CD8-positive, alpha-beta memory T cell (primary cell): ENCODE measurements around the gene ASIC1. TPM values are rescaled to one million over a fixed set of nuclear protein-coding genes. Genes with fewer than 3 reads are reported as not detected.

ENCODE experiments used
- CTCF ChIA-PET: fragments of 350-600 bp; sonication (Branson Sonifier 250); formaldehyde crosslinking; loops from one replicate; lab custom pipeline; 2021; ENCODE audit warnings: antibody characterized with exemption; lab: Charles Lee
- POLR2A ChIA-PET: fragments of 350-600 bp; sonication (Branson Sonifier 250); formaldehyde crosslinking; loops from one replicate; lab custom pipeline; 2021; ENCODE audit warnings: antibody characterized with exemption; lab: Charles Lee
- DNase-seq, 5 donors: peaks; one replicate each; pipeline versions ENCODE4 v3.0.0 to v3.0.0-alpha.2; 2020 to 2022; ENCODE audit warnings: mixed read lengths in 1 of 5
- H3K27ac ChIP-seq: one replicate; pipeline ENCODE4 v1.7.0; 2013; ENCODE audit warnings: low read depth, mild to moderate bottlenecking, low read length, moderate library complexity
- H3K27me3 ChIP-seq: 2 replicates; pipeline ENCODE4 v1.7.0; 2013; ENCODE audit warnings: low read length, mild to moderate bottlenecking; ENCODE audit not compliant: insufficient read depth, poor library complexity, severe bottlenecking
- H3K36me3 ChIP-seq: 2 replicates; pipeline ENCODE4 v1.7.0; 2013; ENCODE audit warnings: mild to moderate bottlenecking, low read length, moderate library complexity; ENCODE audit not compliant: insufficient read depth
- H3K4me1 ChIP-seq: 2 replicates; pipeline ENCODE4 v1.7.0; 2013; ENCODE audit warnings: mild to moderate bottlenecking, low read length, moderate library complexity; ENCODE audit not compliant: insufficient read depth
- H3K4me3 ChIP-seq: 2 replicates; pipeline ENCODE4 v1.7.0; 2013; ENCODE audit warnings: mild to moderate bottlenecking, low read length
- H3K9me3 ChIP-seq: 2 replicates; pipeline ENCODE4 v1.7.0; 2013; ENCODE audit warnings: mild to moderate bottlenecking, low read length
- H3K27ac Mint-ChIP-seq, 8 donors: one replicate each; pipeline ENCODE4 v1.8.0; 2020 to 2021; ENCODE audit warnings: mixed read lengths in 8 of 8, mild to moderate bottlenecking in 6 of 8, inconsistent platforms in 3 of 8, moderate library complexity in 3 of 8
- H3K27me3 Mint-ChIP-seq, 2 donors: one replicate each; pipeline ENCODE4 v1.8.0; 2020 to 2021; ENCODE audit warnings: mixed read lengths in 2 of 2, mild to moderate bottlenecking in 1 of 2, moderate library complexity in 1 of 2
- H3K36me3 Mint-ChIP-seq, 3 donors: one replicate each; pipeline ENCODE4 v1.8.0; 2020 to 2021; ENCODE audit warnings: mixed read lengths in 3 of 3, inconsistent platforms in 1 of 3, mild to moderate bottlenecking in 1 of 3
- H3K4me1 Mint-ChIP-seq, 3 donors: one replicate each; pipeline ENCODE4 v1.8.0; 2020 to 2021; ENCODE audit warnings: mixed read lengths in 3 of 3, inconsistent platforms in 1 of 3, mild to moderate bottlenecking in 1 of 3
- H3K4me3 Mint-ChIP-seq, 7 donors: one replicate each; pipeline ENCODE4 v1.8.0; 2020 to 2021; ENCODE audit warnings: mixed read lengths in 7 of 7, mild to moderate bottlenecking in 6 of 7, moderate library complexity in 4 of 7, inconsistent platforms in 2 of 7
- H3K9me3 Mint-ChIP-seq, 5 donors: one replicate each; pipeline ENCODE4 v1.8.0; 2020 to 2022; ENCODE audit warnings: mixed read lengths in 5 of 5, mild to moderate bottlenecking in 3 of 5, moderate library complexity in 2 of 5, inconsistent platforms in 1 of 5
- polyA plus RNA-seq: library from polyadenylated mRNA; unstranded; fragments of 300-500 nt; fragmentation: Illumina TruSeq; gene quantifications from one replicate; pipeline ENCODE4 v1.2.3, GENCODE V29; 2021
- total RNA-seq, 2 experiments: library from RNA; stranded (reverse); gene quantifications; one replicate each; pipeline ENCODE4 v1.2.3, GENCODE V29; 2021

The ASIC1 gene
- total and polyA plus RNA-seq, 3 experiments from 2014 or later, result 0.07 to 6.4 (median 6.4) TPM

DNA sequence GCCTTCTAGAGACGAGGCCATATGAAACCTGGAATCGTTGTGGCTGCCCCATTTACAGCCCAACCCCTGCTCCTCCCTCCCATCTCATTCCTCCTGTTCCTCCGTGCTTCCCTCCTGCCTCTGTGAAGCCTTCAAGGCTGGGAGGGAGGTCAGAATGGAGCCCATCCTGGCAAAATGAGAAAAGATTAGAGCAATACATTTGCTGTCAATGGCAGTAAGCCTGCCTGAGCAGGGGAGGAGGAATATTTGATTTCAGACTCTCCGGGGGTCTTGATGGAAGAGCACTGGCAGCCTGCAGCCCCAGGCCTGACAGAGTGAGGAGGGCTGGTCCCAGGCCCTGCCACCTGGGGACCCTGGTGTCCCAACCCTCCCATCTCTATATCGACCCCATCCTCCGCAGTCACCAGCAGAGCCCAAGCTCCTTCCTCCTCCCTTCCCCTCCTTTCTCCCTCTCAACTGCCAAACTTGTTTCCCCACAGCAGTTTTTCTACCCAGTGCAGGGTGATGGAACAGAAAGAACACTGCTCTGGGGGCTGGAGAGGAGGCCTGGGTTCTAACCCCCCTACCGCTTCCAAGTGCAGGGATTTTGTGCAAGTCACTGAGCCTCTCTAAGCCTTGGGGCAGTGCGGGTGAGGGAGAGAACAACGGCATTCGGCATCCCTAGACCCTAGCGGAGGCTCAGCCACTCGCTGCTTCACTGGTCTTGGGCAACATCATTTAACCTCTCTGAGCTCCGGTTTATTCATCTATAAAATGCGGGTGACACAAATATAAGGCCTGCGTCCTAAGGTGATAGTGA lies 16.1 kb upstream of the ASIC1 start:
- Histone ChIP-seq H3K36me3 (no peaks in the 10 kb centered on the region), H3K27me3 (no peaks in the 10 kb centered on the region), H3K4me3 (no peak overlapping the region), H3K9me3 (no peaks in the 10 kb centered on the region), H3K4me1 (no peaks in the 10 kb centered on the region), H3K27ac (peak overlapping the region; percentile 38)
- H3K36me3 Mint-ChIP-seq, result no peaks in the 10 kb centered on the region
- no peak overlapping the region for H3K27ac Mint-ChIP-seq
- no peak overlapping the region for H3K4me3 Mint-ChIP-seq
- H3K4me1 Mint-ChIP-seq, result no peaks in the 10 kb centered on the region
- DNase-seq, result no peak
- ChIA-PET POLR2A (no interaction called here), CTCF (interaction anchor here (2.4 to 6.4 kb wide), 2 partner anchors 15 to 27 kb away, joined by 11 to 69 read pairs; no protein-coding TSS in a partner anchor)
- no peaks in the 10 kb centered on the region for H3K9me3 Mint-ChIP-seq
- peaks cover 2 to 3% of the 10 kb centered on the region in 2 donors for H3K27me3 Mint-ChIP-seq

DNA sequence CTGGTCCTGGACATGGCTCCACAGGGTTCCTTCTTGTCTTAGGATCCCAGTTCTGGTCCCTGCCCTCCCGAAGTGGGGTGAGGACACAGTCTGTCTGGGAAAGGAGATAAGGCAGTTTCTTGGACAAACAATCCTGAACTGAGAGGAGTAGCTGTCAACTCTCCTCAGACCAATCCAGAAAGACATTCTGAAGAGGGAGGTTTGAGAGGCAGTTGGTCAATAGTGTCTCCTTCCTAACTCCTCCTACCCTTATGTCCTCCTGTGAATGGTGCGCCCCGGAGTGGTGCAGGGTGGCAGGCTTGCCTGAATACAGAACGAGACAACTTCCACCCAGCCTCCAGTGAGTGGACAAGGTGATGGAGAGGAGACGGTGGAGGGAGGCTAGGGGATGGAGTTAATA lies 15.4 kb upstream of the ASIC1 start:
- ChIA-PET CTCF (interaction anchor here (2.4 kb wide), 1 partner anchor 14 kb away, joined by 11 read pairs; no protein-coding TSS in a partner anchor), POLR2A (no interaction called here)
- H3K27me3 ChIP-seq, result no peaks in the 10 kb centered on the region
- H3K4me3 ChIP-seq, result no peak overlapping the region
- H3K4me1 Mint-ChIP-seq, result no peaks in the 10 kb centered on the region
- H3K27ac Mint-ChIP-seq, result no peak overlapping the region
- no peak overlapping the region for H3K27ac ChIP-seq
- H3K27me3 Mint-ChIP-seq, result peaks cover 0 to 2% of the 10 kb centered on the region in 2 donors
- H3K4me1 ChIP-seq, result no peaks in the 10 kb centered on the region
- no peaks in the 10 kb centered on the region for H3K36me3 ChIP-seq
- no peaks in the 10 kb centered on the region for H3K9me3 ChIP-seq
- no peak for DNase-seq
- no peak overlapping the region for H3K4me3 Mint-ChIP-seq
- H3K9me3 Mint-ChIP-seq, result no peaks in the 10 kb centered on the region
- no peaks in the 10 kb centered on the region for H3K36me3 Mint-ChIP-seq

DNA sequence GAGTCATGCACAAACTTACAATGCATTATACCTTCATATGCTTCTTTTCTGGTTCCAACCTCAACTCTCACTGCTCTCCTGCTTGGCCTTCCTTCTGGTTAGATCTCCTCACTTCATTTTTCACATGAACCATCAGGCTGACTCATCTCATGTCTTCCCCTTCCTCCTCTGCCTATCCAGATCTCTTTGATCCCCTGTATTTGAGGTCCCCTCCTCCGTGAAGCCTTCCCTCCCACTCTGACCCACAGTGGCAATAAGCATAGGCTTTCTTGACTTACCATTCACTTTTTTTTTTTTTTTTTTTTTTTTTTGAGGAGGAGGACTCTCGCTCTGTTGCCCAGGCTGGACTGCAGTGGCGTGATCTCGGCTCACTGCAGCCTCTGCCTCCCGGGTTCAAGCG lies 14.7 kb upstream of the ASIC1 start:
- H3K4me3 Mint-ChIP-seq, result no peak overlapping the region
- Histone ChIP-seq H3K36me3 (no peaks in the 10 kb centered on the region), H3K4me3 (no peak overlapping the region), H3K9me3 (no peaks in the 10 kb centered on the region), H3K27me3 (no peaks in the 10 kb centered on the region), H3K27ac (no peak overlapping the region), H3K4me1 (no peaks in the 10 kb centered on the region)
- H3K9me3 Mint-ChIP-seq, result no peaks in the 10 kb centered on the region
- ChIA-PET CTCF (interaction anchor here (1.4 to 2.4 kb wide), 2 partner anchors 13 to 24 kb away, joined by 3 to 11 read pairs; no protein-coding TSS in a partner anchor), POLR2A (no interaction called here)
- H3K4me1 Mint-ChIP-seq, result no peaks in the 10 kb centered on the region
- H3K27me3 Mint-ChIP-seq, result peaks cover 2 to 5% of the 10 kb centered on the region in 2 donors
- no peaks in the 10 kb centered on the region for H3K36me3 Mint-ChIP-seq
- no peak overlapping the region for H3K27ac Mint-ChIP-seq
- DNase-seq, result no peak

DNA sequence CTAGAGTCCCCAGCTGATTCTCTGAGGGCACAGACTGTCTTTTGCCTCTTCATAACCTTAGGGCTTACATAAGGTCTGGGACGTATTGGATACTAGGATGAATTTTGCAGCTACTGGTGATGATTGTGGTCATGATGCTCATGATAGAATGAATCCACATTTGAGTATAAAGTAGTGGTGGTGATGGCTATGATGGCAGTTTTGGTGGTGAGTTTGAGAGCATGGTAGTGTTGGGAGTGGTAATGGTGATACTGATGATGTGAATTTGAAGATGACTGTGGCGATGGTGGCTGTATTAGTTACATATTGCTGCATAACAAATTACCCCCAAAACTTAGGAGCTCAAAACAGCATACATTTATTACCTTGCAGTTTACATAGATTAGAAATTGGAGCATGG lies 14.1 kb upstream of the ASIC1 start:
- Histone ChIP-seq H3K4me3 (no peak overlapping the region), H3K36me3 (no peaks in the 10 kb centered on the region), H3K27ac (no peak overlapping the region), H3K4me1 (no peaks in the 10 kb centered on the region), H3K9me3 (no peaks in the 10 kb centered on the region), H3K27me3 (no peaks in the 10 kb centered on the region)
- no peak for DNase-seq
- H3K9me3 Mint-ChIP-seq, result no peaks in the 10 kb centered on the region
- no peak overlapping the region for H3K27ac Mint-ChIP-seq
- ChIA-PET CTCF (interaction anchor here (1.4 to 2.6 kb wide), 3 partner anchors 13 to 27 kb away, joined by 3 to 11 read pairs (median 9); no protein-coding TSS in a partner anchor), POLR2A (interaction anchor here (1.1 kb wide), 1 partner anchor 13 kb away, joined by 3 read pairs; no protein-coding TSS in a partner anchor)
- H3K36me3 Mint-ChIP-seq, result no peaks in the 10 kb centered on the region
- no peaks in the 10 kb centered on the region for H3K4me1 Mint-ChIP-seq
- no peak overlapping the region for H3K4me3 Mint-ChIP-seq
- H3K27me3 Mint-ChIP-seq, result peaks cover 2 to 5% of the 10 kb centered on the region in 2 donors

DNA sequence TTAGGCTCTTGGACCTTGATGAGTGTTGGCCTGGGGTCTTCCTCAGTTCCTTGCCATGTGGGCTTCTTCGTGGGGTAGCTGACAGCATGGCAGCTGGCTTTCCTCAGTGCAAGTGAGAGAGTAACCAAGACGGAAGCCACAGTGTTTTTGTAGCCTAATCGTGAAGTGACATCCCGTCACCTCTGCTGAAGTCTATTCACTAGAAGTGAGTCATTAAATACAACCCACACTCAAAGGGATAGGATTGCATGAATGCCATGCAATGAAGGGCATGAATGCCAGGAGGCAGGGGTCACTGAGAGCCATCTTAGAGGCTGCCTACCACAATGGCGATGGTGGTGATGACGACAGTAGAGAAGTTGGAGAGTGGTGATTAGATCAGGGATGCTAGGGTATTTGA lies 13.5 kb upstream of the ASIC1 start:
- no peaks in the 10 kb centered on the region for H3K9me3 ChIP-seq
- CTCF ChIA-PET, result interaction anchor here (2.4 to 2.6 kb wide), 2 partner anchors 12 to 26 kb away, joined by 9 to 11 read pairs; no protein-coding TSS in a partner anchor
- H3K36me3 ChIP-seq, result no peaks in the 10 kb centered on the region
- Mint-ChIP-seq H3K4me1 (no peaks in the 10 kb centered on the region), H3K27ac (no peak overlapping the region), H3K36me3 (no peaks in the 10 kb centered on the region), H3K9me3 (no peaks in the 10 kb centered on the region), H3K27me3 (peaks cover 5% of the 10 kb centered on the region in 2 donors), H3K4me3 (no peak overlapping the region)
- no peak overlapping the region for H3K27ac ChIP-seq
- H3K4me1 ChIP-seq, result no peaks in the 10 kb centered on the region
- no peak overlapping the region for H3K4me3 ChIP-seq
- no peak for DNase-seq
- H3K27me3 ChIP-seq, result no peaks in the 10 kb centered on the region
- POLR2A ChIA-PET, result interaction anchor here (1.1 kb wide), 1 partner anchor 12 kb away, joined by 3 read pairs; no protein-coding TSS in a partner anchor

DNA sequence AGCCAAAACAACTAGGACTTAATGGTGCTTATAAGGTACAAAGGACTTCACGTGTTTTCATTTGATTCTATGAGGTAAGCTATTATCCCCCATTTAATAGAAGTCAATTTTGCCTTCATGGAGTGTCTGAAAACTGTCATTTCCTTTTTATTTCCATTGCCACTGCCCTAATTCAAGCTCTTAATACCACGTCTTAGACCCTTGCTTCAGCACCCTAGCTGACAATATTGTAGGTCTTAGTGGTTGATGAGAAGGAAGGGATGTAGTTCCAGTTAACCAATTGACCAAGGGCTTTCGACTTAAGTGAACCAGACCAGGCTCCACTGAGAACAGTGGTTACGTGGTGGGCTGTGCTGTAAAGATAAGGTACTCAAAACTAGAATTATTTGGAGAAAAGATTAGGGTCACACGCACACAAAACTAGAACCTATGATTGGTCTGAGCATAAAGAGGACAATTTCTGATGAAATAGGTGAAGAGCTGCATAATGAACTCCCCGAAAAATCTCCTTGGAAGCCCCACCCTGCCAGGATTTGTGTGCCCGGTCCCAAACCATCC lies 9.6 kb upstream of the ASIC1 start:
- H3K36me3 Mint-ChIP-seq, result peaks cover 0 to 7% (median 2%) of the 10 kb centered on the region in 3 donors
- H3K9me3 Mint-ChIP-seq, result no peaks in the 10 kb centered on the region
- peak overlapping the region in 1 of 8 donors; percentile 24 for H3K27ac Mint-ChIP-seq

DNA sequence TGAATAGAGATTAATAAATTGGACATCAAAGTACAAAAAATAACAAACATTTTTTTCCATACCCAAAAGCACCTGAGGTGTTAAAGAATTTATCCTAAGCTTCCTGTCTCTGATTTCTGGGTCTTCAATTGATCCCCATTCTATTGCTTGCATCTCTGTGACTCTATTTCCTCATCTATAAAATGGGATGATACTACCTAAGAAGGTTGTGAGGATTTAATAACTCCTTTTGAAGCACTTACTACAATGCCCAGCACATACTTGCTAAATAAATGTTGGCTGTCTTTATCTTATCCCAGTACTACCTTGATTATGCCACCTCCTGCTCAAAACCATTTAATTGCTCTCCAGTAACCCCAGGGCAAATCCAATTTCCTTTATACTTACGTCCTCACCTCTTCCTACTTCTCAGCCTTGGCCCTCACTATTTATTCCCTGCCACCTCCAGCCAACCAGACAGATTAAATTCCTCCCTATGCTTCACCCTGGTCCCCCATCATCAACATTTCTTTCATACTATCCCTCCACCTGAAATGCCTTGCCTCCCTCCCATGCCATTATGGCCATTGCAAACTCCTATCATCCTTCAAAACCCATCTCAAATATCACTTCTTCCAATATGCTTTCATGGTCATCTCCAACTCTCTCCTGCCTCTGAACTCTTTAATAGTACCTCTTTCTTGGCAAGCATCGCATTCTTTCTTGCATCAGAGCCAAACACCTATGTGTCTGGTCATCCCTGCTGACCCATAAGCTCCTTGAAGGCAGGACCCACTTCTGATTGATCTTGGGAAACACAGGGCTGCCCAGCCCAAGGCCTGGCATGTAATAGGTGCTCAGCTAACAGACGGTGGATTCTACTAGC lies 7.9 kb upstream of the ASIC1 start:
- CTCF ChIA-PET, result interaction anchor here (1.0 to 2.5 kb wide), 2 partner anchors 10 to 82 kb away, joined by 3 to 9 read pairs; no protein-coding TSS in a partner anchor
- POLR2A ChIA-PET, result no interaction called here
- no peak for DNase-seq
- H3K27me3 ChIP-seq, result peaks cover 15% of the 10 kb centered on the region
- Mint-ChIP-seq H3K4me3 (no peak overlapping the region), H3K27ac (no peak overlapping the region), H3K27me3 (peaks cover 38 to 40% of the 10 kb centered on the region in 2 donors), H3K36me3 (peaks cover 0 to 7% (median 2%) of the 10 kb centered on the region in 3 donors), H3K4me1 (no peaks in the 10 kb centered on the region), H3K9me3 (no peaks in the 10 kb centered on the region)
- no peak overlapping the region for H3K4me3 ChIP-seq
- peak overlapping the region; percentile 47 for H3K27ac ChIP-seq
- no peaks in the 10 kb centered on the region for H3K36me3 ChIP-seq
- no peaks in the 10 kb centered on the region for H3K9me3 ChIP-seq
- H3K4me1 ChIP-seq, result no peaks in the 10 kb centered on the region

More for the DNA sequence above, 9.6 kb upstream of the ASIC1 start:
- H3K27ac ChIP-seq, result no peak overlapping the region
- H3K36me3 ChIP-seq, result no peaks in the 10 kb centered on the region
- H3K4me3 ChIP-seq, result no peak overlapping the region
- no peaks in the 10 kb centered on the region for H3K4me1 ChIP-seq
- H3K27me3 ChIP-seq, result peaks cover 14% of the 10 kb centered on the region
- ChIA-PET CTCF (interaction anchor here (2.5 kb wide), 1 partner anchor 81 kb away, joined by 7 read pairs; no protein-coding TSS in a partner anchor), POLR2A (no interaction called here)
- Mint-ChIP-seq H3K4me1 (no peaks in the 10 kb centered on the region), H3K27me3 (peaks cover 29 to 38% of the 10 kb centered on the region in 2 donors), H3K4me3 (no peak overlapping the region)
- no peak for DNase-seq
- no peaks in the 10 kb centered on the region for H3K9me3 ChIP-seq
